Measurements from ENCODE around the gene PDE11A.

- TF ChIP-seq CTCF (IDR thresholded peaks at IDR 0.05) = no peak
- no peak for TF ChIP-seq POLR2A (IDR thresholded peaks at IDR 0.05)
- TF ChIP-seq POLR2AphosphoS5 (IDR thresholded peaks at IDR 0.05) = no peak
- no peak for TF ChIP-seq EP300 (IDR thresholded peaks at IDR 0.05)
Observed at GRCh38 chr2:178117725-178118124, 45.1 kb upstream of the PDE11A start.
